Measurements from ENCODE around the gene CLCNKB.

CLCNKB gene

GRCh38 chr1:16063226-16063829 lies 19.7 kb downstream of the CLCNKB start:
- Histone ChIP-seq H3K27me3 (ENCODE audit: control insufficient read depth, insufficient read depth, low read length) (peaks cover 4% of the 10 kb centered on the region; the same call in 1 of the 2 replicates), H3K9me3 (ENCODE audit: control insufficient read depth, insufficient read depth, low read depth, low read length) (no peaks in the 10 kb centered on the region), H3K4me3 (ENCODE audit: low read depth, low read length) (no peak overlapping the region), H3K27ac (ENCODE audit: low read depth, low read length) (no peak overlapping the region), H3K4me1 (ENCODE audit: control insufficient read depth, insufficient read depth, low read length) (peaks cover 27% of the 10 kb centered on the region), H3K9ac (ENCODE audit: low read length) (no peak overlapping the region), H3K36me3 (ENCODE audit: control insufficient read depth, insufficient read depth, low read length) (no peaks in the 10 kb centered on the region)

GRCh38 chr1:16063921-16064320 lies 20.3 kb downstream of the CLCNKB start:
- H3K27me3 ChIP-seq (ENCODE audit: control insufficient read depth, insufficient read depth, low read length) = peaks cover 8% of the 10 kb centered on the region; the same call in 1 of the 2 replicates
- no peaks in the 10 kb centered on the region for H3K36me3 ChIP-seq (ENCODE audit: control insufficient read depth, insufficient read depth, low read length)
- H3K4me3 ChIP-seq (ENCODE audit: low read depth, low read length) = no peak overlapping the region
- no peak overlapping the region for H3K9ac ChIP-seq (ENCODE audit: low read length)
- peaks cover 27% of the 10 kb centered on the region for H3K4me1 ChIP-seq (ENCODE audit: control insufficient read depth, insufficient read depth, low read length)
- H3K27ac ChIP-seq (ENCODE audit: low read depth, low read length) = no peak overlapping the region
- H3K9me3 ChIP-seq (ENCODE audit: control insufficient read depth, insufficient read depth, low read depth, low read length) = no peaks in the 10 kb centered on the region

- H3K4me3 ChIP-seq (ENCODE audit: low read depth, low read length) = no peak overlapping the region
- H3K36me3 ChIP-seq (ENCODE audit: control insufficient read depth, insufficient read depth, low read length) = no peaks in the 10 kb centered on the region
- H3K9ac ChIP-seq (ENCODE audit: low read length) = no peak overlapping the region
- H3K27me3 ChIP-seq (ENCODE audit: control insufficient read depth, insufficient read depth, low read length) = peaks cover 8% of the 10 kb centered on the region; the same call in 1 of the 2 replicates
- H3K27ac ChIP-seq (ENCODE audit: low read depth, low read length) = no peak overlapping the region
- no peaks in the 10 kb centered on the region for H3K9me3 ChIP-seq (ENCODE audit: control insufficient read depth, insufficient read depth, low read depth, low read length)
- H3K4me1 ChIP-seq (ENCODE audit: control insufficient read depth, insufficient read depth, low read length) = peaks cover 27% of the 10 kb centered on the region
These were observed 21.1 kb downstream of the CLCNKB start for GRCh38 chr1:16064536-16065268.

GRCh38 chr1:16065269-16065576 lies 21.6 kb downstream of the CLCNKB start:
- Histone ChIP-seq H3K36me3 (ENCODE audit: control insufficient read depth, insufficient read depth, low read length) (no peaks in the 10 kb centered on the region), H3K9me3 (ENCODE audit: control insufficient read depth, insufficient read depth, low read depth, low read length) (no peaks in the 10 kb centered on the region), H3K9ac (ENCODE audit: low read length) (no peak overlapping the region), H3K4me3 (ENCODE audit: low read depth, low read length) (no peak overlapping the region), H3K27ac (ENCODE audit: low read depth, low read length) (no peak overlapping the region), H3K27me3 (ENCODE audit: control insufficient read depth, insufficient read depth, low read length) (peaks cover 11% of the 10 kb centered on the region; the same call in 1 of the 2 replicates), H3K4me1 (ENCODE audit: control insufficient read depth, insufficient read depth, low read length) (peaks cover 27% of the 10 kb centered on the region)

GRCh38 chr1:16066245-16066644 lies 22.7 kb downstream of the CLCNKB start:
- Histone ChIP-seq H3K9ac (ENCODE audit: low read length) (no peak overlapping the region), H3K27ac (ENCODE audit: low read depth, low read length) (no peak overlapping the region), H3K36me3 (ENCODE audit: control insufficient read depth, insufficient read depth, low read length) (no peaks in the 10 kb centered on the region), H3K9me3 (ENCODE audit: control insufficient read depth, insufficient read depth, low read depth, low read length) (no peaks in the 10 kb centered on the region), H3K4me3 (ENCODE audit: low read depth, low read length) (no peak overlapping the region), H3K4me1 (ENCODE audit: control insufficient read depth, insufficient read depth, low read length) (peaks cover 27% of the 10 kb centered on the region), H3K27me3 (ENCODE audit: control insufficient read depth, insufficient read depth, low read length) (peaks cover 15% of the 10 kb centered on the region)

- H3K4me1 ChIP-seq (ENCODE audit: control insufficient read depth, insufficient read depth, low read length) = peaks cover 27% of the 10 kb centered on the region
- H3K9ac ChIP-seq (ENCODE audit: low read length) = no peak overlapping the region
These were observed 23.7 kb downstream of the CLCNKB start for GRCh38 chr1:16067127-16067768.

GRCh38 chr1:16067933-16068332 lies 24.4 kb downstream of the CLCNKB start:
- Histone ChIP-seq H3K4me1 (ENCODE audit: control insufficient read depth, insufficient read depth, low read length) (peaks cover 27% of the 10 kb centered on the region), H3K36me3 (ENCODE audit: control insufficient read depth, insufficient read depth, low read length) (no peaks in the 10 kb centered on the region), H3K9me3 (ENCODE audit: control insufficient read depth, insufficient read depth, low read depth, low read length) (no peaks in the 10 kb centered on the region), H3K4me3 (ENCODE audit: low read depth, low read length) (no peak overlapping the region), H3K27ac (ENCODE audit: low read depth, low read length) (no peak overlapping the region), H3K9ac (ENCODE audit: low read length) (no peak overlapping the region), H3K27me3 (ENCODE audit: control insufficient read depth, insufficient read depth, low read length) (peaks cover 32% of the 10 kb centered on the region)

More at GRCh38 chr1:16067127-16067768, 23.7 kb downstream of the CLCNKB start:
- no peaks in the 10 kb centered on the region for H3K9me3 ChIP-seq (ENCODE audit: control insufficient read depth, insufficient read depth, low read depth, low read length)
- peaks cover 25% of the 10 kb centered on the region for H3K27me3 ChIP-seq (ENCODE audit: control insufficient read depth, insufficient read depth, low read length)
- no peak overlapping the region for H3K4me3 ChIP-seq (ENCODE audit: low read depth, low read length)
- no peak overlapping the region for H3K27ac ChIP-seq (ENCODE audit: low read depth, low read length)
- no peaks in the 10 kb centered on the region for H3K36me3 ChIP-seq (ENCODE audit: control insufficient read depth, insufficient read depth, low read length)

GRCh38 chr1:16068356-16069270 lies 25.0 kb downstream of the CLCNKB start:
- H3K4me3 ChIP-seq (ENCODE audit: low read depth, low read length) = no peak overlapping the region
- H3K4me1 ChIP-seq (ENCODE audit: control insufficient read depth, insufficient read depth, low read length) = peaks cover 23% of the 10 kb centered on the region
- H3K27ac ChIP-seq (ENCODE audit: low read depth, low read length) = no peak overlapping the region
- H3K9me3 ChIP-seq (ENCODE audit: control insufficient read depth, insufficient read depth, low read depth, low read length) = no peaks in the 10 kb centered on the region
- no peak overlapping the region for H3K9ac ChIP-seq (ENCODE audit: low read length)
- no peaks in the 10 kb centered on the region for H3K36me3 ChIP-seq (ENCODE audit: control insufficient read depth, insufficient read depth, low read length)
- peaks cover 36% of the 10 kb centered on the region for H3K27me3 ChIP-seq (ENCODE audit: control insufficient read depth, insufficient read depth, low read length)

GRCh38 chr1:16070640-16071355 lies 27.2 kb downstream of the CLCNKB start:
- peaks cover 10% of the 10 kb centered on the region; the same call in 1 of the 2 replicates for H3K4me1 ChIP-seq (ENCODE audit: control insufficient read depth, insufficient read depth, low read length)
- peaks cover 52% of the 10 kb centered on the region for H3K27me3 ChIP-seq (ENCODE audit: control insufficient read depth, insufficient read depth, low read length)
- H3K9ac ChIP-seq (ENCODE audit: low read length) = no peak overlapping the region
- no peak overlapping the region for H3K4me3 ChIP-seq (ENCODE audit: low read depth, low read length)
- H3K27ac ChIP-seq (ENCODE audit: low read depth, low read length) = no peak overlapping the region
- H3K9me3 ChIP-seq (ENCODE audit: control insufficient read depth, insufficient read depth, low read depth, low read length) = no peaks in the 10 kb centered on the region
- H3K36me3 ChIP-seq (ENCODE audit: control insufficient read depth, insufficient read depth, low read length) = no peaks in the 10 kb centered on the region

- Histone ChIP-seq H3K27ac (ENCODE audit: low read depth, low read length) (no peak overlapping the region), H3K9ac (ENCODE audit: low read length) (no peak overlapping the region), H3K9me3 (ENCODE audit: control insufficient read depth, insufficient read depth, low read depth, low read length) (no peaks in the 10 kb centered on the region), H3K4me1 (ENCODE audit: control insufficient read depth, insufficient read depth, low read length) (peaks cover 10% of the 10 kb centered on the region; the same call in 1 of the 2 replicates), H3K36me3 (ENCODE audit: control insufficient read depth, insufficient read depth, low read length) (no peaks in the 10 kb centered on the region), H3K27me3 (ENCODE audit: control insufficient read depth, insufficient read depth, low read length) (peaks cover 60% of the 10 kb centered on the region), H3K4me3 (ENCODE audit: low read depth, low read length) (no peak overlapping the region)
These were observed 28.0 kb downstream of the CLCNKB start for GRCh38 chr1:16071614-16072013.
